OCI-LY3 (cell line): Measurements from ENCODE around the gene ARL8A.

Experiments
- H2AFZ ChIP-seq: fragments of 200-600, 300-600 bp; shearing (Covaris generic); 2 replicates; pipeline ENCODE4 v1.6.0; 2014; ENCODE audit warnings: antibody characterized with exemption, low read depth, low read length
- H3K27ac ChIP-seq: fragments of 200-600, 300-600 bp; sonication (generic); 2 replicates; pipeline ENCODE4 v1.5.1; 2014; ENCODE audit warnings: mild to moderate bottlenecking, low read length, moderate library complexity, mixed read lengths
- H3K27me3 ChIP-seq: fragments of 200-600, 300-600 bp; sonication (generic); 2 replicates; pipeline ENCODE4 v1.6.1; 2014; ENCODE audit warnings: low read depth, low read length, mixed read lengths
- H3K36me3 ChIP-seq: fragments of 200-600, 300-600 bp; sonication (generic); replicated peaks from 2 replicates; pipeline ENCODE3; 2014; ENCODE audit warnings: low read depth, low read length, mixed read lengths
- H3K4me1 ChIP-seq: fragments of 300-600, 200-600 bp; sonication (generic); 2 replicates; pipeline ENCODE4 v1.6.1; 2014; ENCODE audit warnings: low read length, mixed read lengths
- H3K4me2 ChIP-seq: fragments of 200-600, 300-600 bp; sonication (generic); 2 replicates; pipeline ENCODE4 v1.6.1; 2014; ENCODE audit warnings: low read length, mixed read lengths
- H3K4me3 ChIP-seq: fragments of 300-600, 200-600 bp; sonication (generic); 2 replicates; pipeline ENCODE4 v1.5.1; 2014; ENCODE audit warnings: antibody characterized with exemption, mild to moderate bottlenecking, low read length, moderate library complexity
- H3K79me2 ChIP-seq: fragments of 300-600, 200-600 bp; shearing (Covaris generic); 2 replicates; pipeline ENCODE4 v1.6.1; 2014; ENCODE audit warnings: mild to moderate bottlenecking, low read length, mixed read lengths
- H3K9ac ChIP-seq: fragments of 300-600, 200-600 bp; shearing (Covaris generic); 2 replicates; pipeline ENCODE4 v1.6.0; 2014; ENCODE audit warnings: mild to moderate bottlenecking, low read length, moderate library complexity
- H3K9me3 ChIP-seq: fragments of 200-600, 300-600 bp; shearing (Covaris generic); 2 replicates; pipeline ENCODE4 v1.6.1; 2014; ENCODE audit warnings: low read length, mixed read lengths; ENCODE audit not compliant: insufficient read depth
- H4K20me1 ChIP-seq: fragments of 200-600, 300-600 bp; sonication (generic); 2 replicates; pipeline ENCODE4 v1.6.1; 2016; ENCODE audit warnings: low read length, mixed read lengths; ENCODE audit not compliant: insufficient read depth
- EZH2phosphoT487 ChIP-seq: fragments of 200-600 bp; shearing (Covaris generic); IDR thresholded peaks from 2 replicates; pipeline ENCODE4 v1.6.1; 2018; ENCODE audit warnings: antibody characterized with exemption, mixed run types, low read depth
- TF ChIP-seq, protein P1 (sequence below): fragments of 200-600, 300-600 bp; sonication (generic); IDR thresholded peaks from 2 replicates; pipeline ENCODE4 v1.5.1; 2014; ENCODE audit warnings: antibody characterized with exemption, low read length, low read depth

Gene ARL8A

DNA sequence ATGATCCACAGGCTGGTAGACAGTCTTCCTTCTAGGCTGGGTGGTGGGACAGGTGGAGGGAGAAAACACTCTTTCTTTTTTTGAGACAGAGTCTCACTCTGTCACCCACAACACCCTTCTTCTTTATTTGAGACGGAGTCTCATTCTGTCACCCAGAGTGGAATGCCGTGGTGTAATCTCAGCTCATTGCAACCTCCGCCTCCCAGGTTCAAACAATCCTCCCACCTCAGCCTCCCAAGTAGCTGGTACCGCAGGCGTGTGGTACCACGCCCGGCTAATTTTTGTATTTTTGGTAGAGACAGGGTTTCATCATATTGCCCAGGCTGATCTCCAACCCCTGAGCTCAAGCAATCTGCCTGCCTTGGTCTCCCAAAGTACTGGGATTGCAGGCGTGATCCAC lies 18.9 kb downstream of the ARL8A start:
- TF ChIP-seq EZH2phosphoT487 = no peak
- TF ChIP-seq, protein P1, sequence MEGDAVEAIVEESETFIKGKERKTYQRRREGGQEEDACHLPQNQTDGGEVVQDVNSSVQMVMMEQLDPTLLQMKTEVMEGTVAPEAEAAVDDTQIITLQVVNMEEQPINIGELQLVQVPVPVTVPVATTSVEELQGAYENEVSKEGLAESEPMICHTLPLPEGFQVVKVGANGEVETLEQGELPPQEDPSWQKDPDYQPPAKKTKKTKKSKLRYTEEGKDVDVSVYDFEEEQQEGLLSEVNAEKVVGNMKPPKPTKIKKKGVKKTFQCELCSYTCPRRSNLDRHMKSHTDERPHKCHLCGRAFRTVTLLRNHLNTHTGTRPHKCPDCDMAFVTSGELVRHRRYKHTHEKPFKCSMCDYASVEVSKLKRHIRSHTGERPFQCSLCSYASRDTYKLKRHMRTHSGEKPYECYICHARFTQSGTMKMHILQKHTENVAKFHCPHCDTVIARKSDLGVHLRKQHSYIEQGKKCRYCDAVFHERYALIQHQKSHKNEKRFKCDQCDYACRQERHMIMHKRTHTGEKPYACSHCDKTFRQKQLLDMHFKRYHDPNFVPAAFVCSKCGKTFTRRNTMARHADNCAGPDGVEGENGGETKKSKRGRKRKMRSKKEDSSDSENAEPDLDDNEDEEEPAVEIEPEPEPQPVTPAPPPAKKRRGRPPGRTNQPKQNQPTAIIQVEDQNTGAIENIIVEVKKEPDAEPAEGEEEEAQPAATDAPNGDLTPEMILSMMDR = no peak
- H3K79me2 ChIP-seq = no peaks in the 10 kb centered on the region
- no peak overlapping the region for H3K4me3 ChIP-seq
- H3K27ac ChIP-seq = no peak overlapping the region
- peaks cover 27% of the 10 kb centered on the region for H3K27me3 ChIP-seq
- no peaks in the 10 kb centered on the region for H3K36me3 ChIP-seq
- no peaks in the 10 kb centered on the region for H4K20me1 ChIP-seq
- H3K4me2 ChIP-seq = no peak overlapping the region
- H2AFZ ChIP-seq = no peak overlapping the region
- no peaks in the 10 kb centered on the region for H3K9me3 ChIP-seq
- no peaks in the 10 kb centered on the region for H3K4me1 ChIP-seq
- H3K9ac ChIP-seq = no peak overlapping the region

DNA sequence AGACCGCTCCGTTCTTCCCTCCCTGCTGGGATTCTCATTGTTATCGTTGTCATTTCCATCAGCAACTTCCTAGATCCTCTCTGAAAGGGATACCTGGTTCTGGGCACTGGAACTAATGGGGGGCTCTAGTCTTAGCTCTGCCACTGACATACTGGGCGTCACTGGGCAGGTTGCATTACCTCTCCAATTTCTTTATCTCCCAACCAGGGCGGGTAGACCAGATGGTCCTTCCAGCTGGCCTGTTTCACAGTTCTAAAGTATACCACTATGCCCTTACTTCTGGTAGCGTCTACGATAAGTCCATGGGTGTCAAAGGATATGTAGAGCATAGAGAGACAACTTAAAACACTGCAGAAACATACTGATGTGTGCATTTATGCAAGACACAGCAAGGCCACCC lies 20.4 kb downstream of the ARL8A start:
- H2AFZ ChIP-seq = no peak overlapping the region

DNA sequence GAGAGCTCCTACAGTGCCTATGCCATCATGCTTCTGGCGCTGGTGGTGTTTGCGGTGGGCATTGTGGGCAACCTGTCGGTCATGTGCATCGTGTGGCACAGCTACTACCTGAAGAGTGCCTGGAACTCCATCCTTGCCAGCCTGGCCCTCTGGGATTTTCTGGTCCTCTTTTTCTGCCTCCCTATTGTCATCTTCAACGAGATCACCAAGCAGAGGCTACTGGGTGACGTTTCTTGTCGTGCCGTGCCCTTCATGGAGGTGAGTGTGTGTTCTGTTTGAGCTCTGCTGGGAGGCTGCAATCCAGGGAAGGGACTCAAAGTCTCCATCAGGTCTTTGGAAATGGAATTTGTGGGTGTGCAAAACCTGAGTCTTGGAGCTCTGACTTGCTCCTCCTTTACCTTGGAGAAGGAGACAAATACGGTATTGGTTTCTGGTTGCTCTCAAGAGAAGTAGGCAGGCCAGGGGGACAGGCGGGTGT lies 21.2 kb downstream of the ARL8A start:
- Histone ChIP-seq H3K4me1 (peaks cover 5% of the 10 kb centered on the region), H3K27ac (no peak overlapping the region), H4K20me1 (no peaks in the 10 kb centered on the region), H3K27me3 (peaks cover 27% of the 10 kb centered on the region), H3K4me2 (no peak overlapping the region), H3K9me3 (no peaks in the 10 kb centered on the region), H3K4me3 (no peak overlapping the region), H3K9ac (no peak overlapping the region), H3K79me2 (no peaks in the 10 kb centered on the region), H3K36me3 (no peaks in the 10 kb centered on the region), H2AFZ (no peak overlapping the region)
- TF ChIP-seq EZH2phosphoT487 = no peak
- TF ChIP-seq, protein P1 = no peak

More for the DNA sequence above, 20.4 kb downstream of the ARL8A start:
- H3K9me3 ChIP-seq = no peaks in the 10 kb centered on the region
- H3K36me3 ChIP-seq = no peaks in the 10 kb centered on the region
- H3K27me3 ChIP-seq = peaks cover 27% of the 10 kb centered on the region
- TF ChIP-seq EZH2phosphoT487 = no peak
- TF ChIP-seq, protein P1 = no peak
- H3K27ac ChIP-seq = no peak overlapping the region
- no peak overlapping the region for H3K4me3 ChIP-seq
- no peaks in the 10 kb centered on the region for H4K20me1 ChIP-seq
- no peak overlapping the region for H3K4me2 ChIP-seq
- H3K4me1 ChIP-seq = no peaks in the 10 kb centered on the region
- H3K79me2 ChIP-seq = no peaks in the 10 kb centered on the region
- no peak overlapping the region for H3K9ac ChIP-seq

DNA sequence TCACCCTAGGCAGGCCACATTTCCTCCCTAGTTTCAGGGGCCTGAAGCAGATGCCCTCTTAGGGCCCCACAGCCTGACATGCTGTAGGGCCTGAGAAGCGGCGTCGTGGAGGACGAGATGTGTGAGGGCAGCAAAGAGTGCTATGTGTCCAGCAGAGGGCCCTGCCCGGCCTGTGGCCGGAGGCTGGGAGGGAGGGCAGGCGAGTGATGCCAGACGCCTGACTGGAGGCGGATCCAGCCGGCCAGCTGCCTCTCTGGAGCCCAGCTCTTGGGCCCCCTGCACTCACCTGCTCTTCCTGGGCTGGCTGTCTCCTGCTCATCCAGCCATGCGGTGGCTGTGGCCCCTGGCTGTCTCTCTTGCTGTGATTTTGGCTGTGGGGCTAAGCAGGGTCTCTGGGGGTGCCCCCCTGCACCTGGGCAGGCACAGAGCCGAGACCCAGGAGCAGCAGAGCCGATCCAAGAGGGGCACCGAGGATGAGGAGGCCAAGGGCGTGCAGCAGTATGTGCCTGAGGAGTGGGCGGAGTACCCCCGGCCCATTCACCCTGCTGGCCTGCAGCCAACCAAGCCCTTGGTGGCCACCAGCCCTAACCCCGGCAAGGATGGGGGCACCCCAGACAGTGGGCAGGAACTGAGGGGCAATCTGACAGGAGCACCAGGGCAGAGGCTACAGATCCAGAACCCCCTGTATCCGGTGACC lies 21.8 kb downstream of the ARL8A start, which contains the start of gene GPR37L1:
GPR37L1 (plus strand) TSS at position 279 of the 697 bp plus-strand sequence; CDS start at position 326, 47 bp downstream.
- H3K4me3 ChIP-seq = no peak within 1 kb of the TSS
- H3K9ac ChIP-seq = no peak within 1 kb of the TSS
- no peaks in the 10 kb centered on the region for H3K36me3 ChIP-seq
- H2AFZ ChIP-seq = no peak within 1 kb of the TSS
- no peak within 1 kb of the TSS for H3K4me2 ChIP-seq
- H3K4me1 ChIP-seq = peaks cover 5% of the 10 kb centered on the region
- H3K79me2 ChIP-seq = no peaks in the 10 kb centered on the region
- no peak within 1 kb of the TSS for H3K27ac ChIP-seq
- peaks cover 27% of the 10 kb centered on the region for H3K27me3 ChIP-seq
- no peak for TF ChIP-seq EZH2phosphoT487
- TF ChIP-seq, protein P1 = no peak
- H3K9me3 ChIP-seq = no peaks in the 10 kb centered on the region
- no peaks in the 10 kb centered on the region for H4K20me1 ChIP-seq
